Adipocyte (in vitro differentiated cells): Measurements from ENCODE around the gene FGGY.
A peak's percentile ranks its signal among the peaks of the same experiment; 100 is the strongest.

Source experiments
- DNase-seq: peaks from one replicate; pipeline ENCODE4 v3.0.0-alpha.2; 2015; ENCODE audit warnings: low read depth
- H3K27me3 ChIP-seq: replicated peaks from 2 replicates; pipeline ENCODE4 v1.7.0; 2013; ENCODE audit warnings: mild to moderate bottlenecking, low read length, moderate library complexity; ENCODE audit not compliant: control insufficient read depth, insufficient read depth
- H3K36me3 ChIP-seq: 2 replicates; pipeline ENCODE4 v1.7.0; 2013; ENCODE audit warnings: low read length, mild to moderate bottlenecking, moderate library complexity; ENCODE audit not compliant: control insufficient read depth, insufficient read depth, severe bottlenecking
- H3K4me1 ChIP-seq: 2 replicates; pipeline ENCODE4 v1.7.0; 2013; ENCODE audit warnings: mild to moderate bottlenecking, low read length, moderate library complexity; ENCODE audit not compliant: control insufficient read depth, insufficient read depth
- H3K4me3 ChIP-seq: 2 replicates; pipeline ENCODE4 v1.7.0; 2013; ENCODE audit warnings: mild to moderate bottlenecking, low read length, moderate library complexity
- H3K9ac ChIP-seq: 2 replicates; pipeline ENCODE4 v1.7.0; 2013; ENCODE audit warnings: mild to moderate bottlenecking, low read length, moderate library complexity
- H3K9me3 ChIP-seq: 2 replicates; pipeline ENCODE4 v1.7.0; 2013; ENCODE audit warnings: mild to moderate bottlenecking, low read length, moderate library complexity; ENCODE audit not compliant: control insufficient read depth

FGGY gene

DNA sequence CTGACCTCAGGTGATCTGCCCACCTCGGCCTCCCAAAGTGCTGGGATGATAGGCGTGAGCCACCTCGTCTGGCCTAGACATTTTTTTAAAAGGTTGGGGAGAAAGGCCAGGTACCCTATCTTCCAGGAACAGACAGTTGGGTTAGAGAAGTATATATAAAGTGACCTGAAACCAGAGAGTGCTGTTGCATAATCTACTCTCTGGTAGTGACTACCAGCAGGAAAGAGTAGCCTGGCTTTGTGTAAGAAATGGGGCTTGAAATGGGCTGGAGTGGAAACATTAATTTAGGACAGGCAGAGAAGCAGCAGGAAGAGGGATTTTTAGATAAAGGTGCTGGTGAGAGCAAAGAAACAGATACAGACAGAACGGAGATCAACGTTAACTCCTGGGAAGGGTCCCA lies 392.1 kb downstream of the FGGY start:
- Histone ChIP-seq H3K27me3 (no peaks in the 10 kb centered on the region), H3K4me3 (no peak overlapping the region), H3K9ac (no peak overlapping the region), H3K4me1 (peaks cover 42% of the 10 kb centered on the region), H3K36me3 (no peaks in the 10 kb centered on the region), H3K9me3 (no peaks in the 10 kb centered on the region)
- no peak for DNase-seq

DNA sequence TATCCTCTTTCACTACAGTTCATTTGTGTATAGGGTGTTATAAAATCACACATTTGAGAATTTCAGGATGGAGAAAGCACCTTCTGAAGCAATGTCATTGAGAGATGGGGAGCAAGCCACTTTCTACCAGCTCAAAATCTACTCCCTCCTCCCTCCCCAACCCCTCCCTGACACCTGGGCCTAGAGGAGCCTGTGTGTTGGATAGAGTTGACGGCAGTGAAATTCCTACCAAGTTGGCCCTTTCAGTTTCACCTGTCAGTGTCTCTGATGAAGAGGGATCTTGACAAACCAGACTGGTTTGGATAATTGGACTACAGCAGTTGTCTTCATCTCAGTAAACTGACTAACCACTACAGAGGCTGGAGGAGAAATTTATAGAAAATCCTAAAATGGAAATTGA lies 392.8 kb downstream of the FGGY start:
- no peaks in the 10 kb centered on the region for H3K27me3 ChIP-seq
- H3K36me3 ChIP-seq = no peaks in the 10 kb centered on the region
- H3K4me1 ChIP-seq = peaks cover 42% of the 10 kb centered on the region
- DNase-seq = no peak
- no peak overlapping the region for H3K4me3 ChIP-seq
- no peak overlapping the region for H3K9ac ChIP-seq
- no peaks in the 10 kb centered on the region for H3K9me3 ChIP-seq

DNA sequence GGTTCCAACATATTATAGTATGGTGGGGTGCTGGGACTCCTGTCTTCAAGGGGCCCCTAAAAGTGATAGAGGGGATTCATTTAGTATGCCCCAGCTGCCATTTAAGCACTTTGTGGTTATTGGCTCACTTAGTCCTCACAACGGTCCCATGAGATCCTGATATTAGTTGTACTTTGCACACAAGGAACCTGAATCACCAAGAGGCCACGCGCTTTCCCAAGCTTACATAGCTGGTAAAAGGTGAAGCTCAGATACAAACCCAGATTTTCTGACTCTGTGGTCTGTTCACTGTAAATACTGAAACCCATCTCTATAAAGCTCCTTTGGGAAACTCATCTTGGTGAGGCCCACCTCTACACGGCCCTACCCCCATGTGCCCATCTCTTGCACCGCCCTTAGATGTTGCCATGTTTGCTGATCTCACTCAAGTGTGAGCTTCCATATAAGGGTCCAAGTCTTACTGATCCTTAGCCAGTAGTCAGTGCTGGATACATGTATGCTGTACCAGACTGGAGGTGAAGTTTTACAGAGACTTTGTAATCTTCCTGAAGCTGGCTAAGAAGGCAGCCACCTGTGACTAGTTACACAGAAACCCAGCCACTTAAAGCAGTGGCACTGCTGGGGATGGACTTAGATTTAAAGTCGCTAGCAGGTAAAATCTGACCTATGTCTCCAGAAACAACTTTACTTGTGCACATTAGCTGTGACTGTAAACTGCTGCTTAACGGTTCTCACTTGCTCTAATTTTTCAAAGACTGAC lies 393.5 kb downstream of the FGGY start:
- Histone ChIP-seq H3K36me3 (no peaks in the 10 kb centered on the region), H3K4me3 (no peak overlapping the region), H3K4me1 (peaks cover 42% of the 10 kb centered on the region), H3K9me3 (no peaks in the 10 kb centered on the region), H3K9ac (peak overlapping the region; percentile 61), H3K27me3 (no peaks in the 10 kb centered on the region)
- DNase-seq = no peak

DNA sequence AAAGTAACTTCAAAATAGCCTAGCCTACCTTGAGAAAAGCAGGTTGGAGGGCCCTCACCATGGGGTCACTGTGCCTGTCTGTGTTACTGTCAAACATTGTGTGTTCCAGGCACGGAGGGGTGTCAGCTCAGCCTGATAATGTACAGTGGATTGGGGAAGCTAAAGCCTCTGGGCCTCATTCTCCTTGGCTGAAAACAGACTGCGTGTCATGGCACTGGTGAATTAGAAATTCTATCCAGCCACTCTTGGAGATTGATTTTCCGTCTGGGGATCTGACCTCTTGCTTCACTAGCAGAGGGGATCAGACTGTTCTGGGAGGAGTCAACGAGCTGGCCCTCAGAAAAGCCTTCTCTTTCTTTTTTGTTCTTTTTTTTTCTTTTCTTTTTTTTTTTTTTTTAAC lies 394.4 kb downstream of the FGGY start:
- Histone ChIP-seq H3K9ac (peak overlapping the region; percentile 61), H3K9me3 (no peaks in the 10 kb centered on the region), H3K27me3 (no peaks in the 10 kb centered on the region), H3K4me3 (no peak overlapping the region), H3K36me3 (no peaks in the 10 kb centered on the region), H3K4me1 (peaks cover 42% of the 10 kb centered on the region)
- peak; percentile 48 for DNase-seq

DNA sequence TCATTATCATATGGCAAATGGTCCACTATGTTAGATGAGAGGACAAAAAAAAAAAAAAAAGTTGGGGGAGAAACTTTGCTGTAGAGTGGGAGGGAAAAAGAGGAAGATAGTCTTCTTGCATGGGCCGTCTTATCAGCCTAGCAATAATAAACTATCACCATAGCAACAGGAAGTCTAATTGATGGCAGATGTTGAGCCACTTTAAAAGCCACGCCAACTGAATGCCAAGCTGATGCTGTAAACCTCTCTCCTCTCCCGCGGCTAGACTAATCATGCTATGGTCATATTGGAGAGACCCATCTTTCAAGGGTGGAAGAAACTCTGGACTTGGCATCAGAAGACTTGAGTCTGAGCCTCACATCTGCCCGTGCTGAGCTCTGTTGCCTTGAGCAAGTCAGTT lies 395.7 kb downstream of the FGGY start:
- Histone ChIP-seq H3K4me3 (no peak overlapping the region), H3K9me3 (no peaks in the 10 kb centered on the region), H3K36me3 (no peaks in the 10 kb centered on the region), H3K9ac (no peak overlapping the region), H3K4me1 (peaks cover 47% of the 10 kb centered on the region), H3K27me3 (no peaks in the 10 kb centered on the region)
- DNase-seq = peak; percentile 97

DNA sequence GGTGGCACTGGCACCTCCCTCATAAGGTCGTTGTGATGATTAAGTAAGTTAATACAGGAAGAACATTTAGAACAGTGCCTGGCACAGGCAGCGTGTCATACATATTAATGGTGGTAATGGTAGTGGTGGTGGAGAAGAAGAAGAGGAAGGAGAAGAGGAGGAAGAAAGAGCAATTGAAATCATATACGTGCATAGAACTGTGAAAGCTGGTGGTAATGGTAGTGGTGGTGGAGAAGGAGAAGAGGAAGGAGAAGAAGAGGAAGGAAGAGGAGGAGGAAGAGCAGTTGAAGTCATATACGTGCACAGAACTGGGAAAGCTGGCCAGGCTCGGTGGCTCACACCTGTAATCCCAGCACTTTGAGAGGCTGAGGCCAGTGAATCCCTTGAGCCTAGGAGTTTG lies 396.5 kb downstream of the FGGY start:
- Histone ChIP-seq H3K9me3 (no peaks in the 10 kb centered on the region), H3K9ac (no peak overlapping the region), H3K4me3 (no peak overlapping the region), H3K27me3 (no peaks in the 10 kb centered on the region), H3K4me1 (peaks cover 49% of the 10 kb centered on the region), H3K36me3 (no peaks in the 10 kb centered on the region)
- no peak for DNase-seq

DNA sequence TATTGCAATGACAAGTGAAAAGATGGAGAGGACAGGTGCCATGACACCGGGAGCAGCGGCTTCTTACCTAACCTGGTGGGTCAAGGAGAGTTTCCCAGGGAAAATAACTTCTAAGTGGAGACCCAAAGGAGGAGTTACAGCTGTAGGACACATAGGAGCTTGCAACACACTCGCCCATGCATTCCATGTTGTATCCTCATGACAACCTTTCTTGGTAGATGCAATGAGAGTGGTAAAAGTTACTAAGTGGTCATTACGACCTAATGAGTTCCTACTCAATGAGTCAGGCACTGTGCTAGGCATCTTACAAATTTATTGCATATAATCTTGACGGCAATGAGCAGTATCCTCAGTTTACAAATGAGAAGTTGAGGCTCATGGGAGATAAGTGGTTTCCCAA lies 398.4 kb downstream of the FGGY start:
- no peaks in the 10 kb centered on the region for H3K27me3 ChIP-seq
- H3K9me3 ChIP-seq = no peaks in the 10 kb centered on the region
- H3K36me3 ChIP-seq = no peaks in the 10 kb centered on the region
- H3K4me3 ChIP-seq = no peak overlapping the region
- no peak for DNase-seq
- no peak overlapping the region for H3K9ac ChIP-seq
- H3K4me1 ChIP-seq = peaks cover 44% of the 10 kb centered on the region

DNA sequence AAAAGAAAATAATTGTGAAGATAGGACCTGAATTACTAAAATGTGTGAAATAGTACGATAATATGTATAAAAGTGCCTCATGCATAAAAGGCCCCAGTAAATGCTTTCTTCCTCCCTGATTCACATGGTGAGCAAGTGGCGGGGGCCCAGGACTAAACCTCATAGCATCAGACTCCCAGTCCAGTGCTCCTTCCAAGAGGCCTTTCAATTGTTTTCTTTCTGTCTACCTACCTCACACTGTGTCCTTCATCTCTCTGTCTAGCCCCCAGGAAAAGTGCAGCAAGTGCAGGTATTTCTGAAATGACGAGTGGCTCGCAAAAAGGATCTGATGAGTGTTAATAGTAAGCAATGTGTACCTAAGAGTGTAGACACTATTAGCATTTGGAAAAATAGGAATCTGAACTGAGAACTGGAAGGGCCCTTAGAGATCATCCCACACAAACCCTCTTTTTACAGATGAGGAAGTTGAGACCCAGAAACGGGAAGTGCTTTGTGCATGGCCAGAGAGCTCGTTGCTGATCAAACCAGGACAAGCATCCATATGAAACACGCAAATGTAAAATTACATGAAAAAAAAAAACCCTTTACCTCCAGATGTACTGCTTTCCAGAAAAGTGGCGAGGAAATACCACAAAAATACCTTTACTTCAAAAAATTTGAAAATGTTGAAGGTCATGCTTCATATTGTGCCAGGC lies 399.7 kb downstream of the FGGY start:
- H3K9me3 ChIP-seq = no peaks in the 10 kb centered on the region
- no peaks in the 10 kb centered on the region for H3K27me3 ChIP-seq
- DNase-seq = no peak
- peaks cover 45% of the 10 kb centered on the region for H3K4me1 ChIP-seq
- H3K9ac ChIP-seq = no peak overlapping the region
- H3K4me3 ChIP-seq = no peak overlapping the region
- no peaks in the 10 kb centered on the region for H3K36me3 ChIP-seq

DNA sequence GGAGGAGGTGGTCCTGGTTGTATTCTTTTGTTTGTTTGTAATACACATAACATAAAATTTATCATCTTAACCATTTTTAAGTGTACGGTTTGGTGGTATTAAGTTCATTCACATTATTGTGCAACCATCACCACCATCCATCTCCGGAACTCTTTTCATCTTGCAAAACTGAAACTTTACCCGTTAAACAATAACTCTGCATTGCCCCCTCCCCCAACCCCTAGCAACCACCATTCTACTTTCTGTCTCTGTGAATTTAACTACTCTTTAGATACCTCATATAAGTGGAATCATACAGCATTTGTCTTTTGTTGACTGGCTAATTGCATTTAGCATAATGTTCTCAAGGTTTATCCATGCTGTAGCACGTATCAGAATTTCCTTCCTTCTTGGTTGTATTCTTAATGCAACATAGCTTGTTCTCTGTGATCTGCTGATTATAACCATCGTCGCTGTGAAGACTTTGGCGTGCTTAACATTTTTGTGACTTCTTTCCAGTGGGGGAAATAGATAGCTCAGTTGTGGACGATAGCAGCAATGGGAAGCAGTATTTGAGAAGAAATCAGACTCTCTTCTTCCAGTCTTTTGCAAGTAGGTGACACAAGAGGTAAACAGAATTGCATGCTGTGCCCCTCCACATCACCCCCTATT lies 400.4 kb downstream of the FGGY start:
- Histone ChIP-seq H3K36me3 (no peaks in the 10 kb centered on the region), H3K9me3 (no peaks in the 10 kb centered on the region), H3K27me3 (no peaks in the 10 kb centered on the region), H3K4me3 (no peak overlapping the region), H3K4me1 (peaks cover 44% of the 10 kb centered on the region), H3K9ac (peak overlapping the region; percentile 80)
- DNase-seq = peak; percentile 46

DNA sequence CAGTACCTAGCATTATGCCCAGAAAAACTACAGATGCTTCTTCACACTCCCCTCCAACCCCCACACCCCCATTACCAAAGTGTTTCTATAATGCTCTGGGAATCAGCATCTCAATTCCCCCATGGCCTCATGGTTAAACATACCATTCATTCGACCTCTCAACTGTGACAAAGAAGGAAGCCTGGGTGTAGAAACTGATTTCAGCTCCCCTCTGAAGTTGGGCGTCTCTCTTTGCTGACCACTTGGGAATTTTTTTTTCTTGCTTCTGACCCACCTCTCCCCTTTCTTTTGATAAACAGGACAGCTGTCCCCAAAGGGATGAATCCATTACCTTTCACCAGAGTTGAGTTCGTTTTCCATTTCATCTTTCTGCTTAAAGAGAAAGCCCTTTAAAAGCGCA lies 401.5 kb downstream of the FGGY start:
- no peak for DNase-seq
- H3K9me3 ChIP-seq = no peaks in the 10 kb centered on the region
- no peaks in the 10 kb centered on the region for H3K27me3 ChIP-seq
- no peak overlapping the region for H3K4me3 ChIP-seq
- H3K4me1 ChIP-seq = peaks cover 47% of the 10 kb centered on the region
- peak overlapping the region; percentile 80 for H3K9ac ChIP-seq
- H3K36me3 ChIP-seq = no peaks in the 10 kb centered on the region

DNA sequence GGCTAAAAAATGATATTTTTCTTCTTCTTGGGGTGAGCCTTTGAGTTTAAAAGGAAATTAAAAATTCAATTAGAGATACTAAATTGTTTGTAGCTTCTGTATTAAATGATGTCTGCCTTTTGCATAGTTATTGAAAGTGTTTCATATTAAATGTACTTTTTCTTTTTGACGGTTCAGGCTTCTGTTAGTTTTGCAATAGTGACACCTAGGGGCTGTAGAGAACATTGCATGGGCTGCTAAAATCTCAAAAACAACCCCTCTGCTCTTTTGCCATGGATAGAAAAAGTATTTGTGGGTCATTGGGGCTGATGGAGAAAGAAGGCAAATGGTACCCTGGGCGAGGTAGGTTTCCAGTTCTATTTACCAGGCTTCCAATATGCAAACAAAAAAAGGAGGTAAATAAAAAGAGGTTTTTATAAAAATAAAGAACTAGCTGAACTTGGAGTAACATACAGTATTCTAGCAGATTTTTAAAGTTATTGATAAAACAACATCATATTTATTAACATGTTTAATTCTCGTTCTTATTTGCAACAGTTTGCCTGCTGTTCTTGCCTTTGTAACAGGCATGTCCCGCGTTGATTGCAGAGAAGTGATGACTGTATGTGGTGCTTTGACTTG lies 402.4 kb downstream of the FGGY start:
- Histone ChIP-seq H3K4me3 (no peak overlapping the region), H3K4me1 (peaks cover 56% of the 10 kb centered on the region), H3K36me3 (no peaks in the 10 kb centered on the region), H3K9ac (peak overlapping the region; percentile 80), H3K27me3 (no peaks in the 10 kb centered on the region), H3K9me3 (no peaks in the 10 kb centered on the region)
- peak; percentile 83 for DNase-seq
